Aorta (tissue), 5 donors: Measurements from ENCODE around the gene RTN4RL1. TPM values are rescaled to one million over a fixed set of nuclear protein-coding genes. Genes with fewer than 3 reads are reported as not detected.

Experiments
- ATAC-seq: fragments of 200-7000 bp; cut with Tn5 transposase; one replicate; pipeline ENCODE4 v1.9.1; 2022; ENCODE audit warnings: moderate library complexity; ENCODE audit not compliant: low FRiP score
- DNase-seq, 2 donors: peaks; one replicate each; pipeline ENCODE4 v3.0.0-alpha.2; 2020
- H3K27ac ChIP-seq, 2 donors: one replicate each; pipeline ENCODE4 v1.5.1; 2013; ENCODE audit warnings: low read length in 2 of 2, mild to moderate bottlenecking in 2 of 2, moderate library complexity in 2 of 2, control low read depth in 1 of 2, inconsistent platforms in 1 of 2, low read depth in 1 of 2
- H3K27me3 ChIP-seq, 2 donors: one replicate each; pipeline ENCODE4 v1.6.1; 2013; ENCODE audit warnings: control low read depth in 1 of 2, low read length in 1 of 2, mild to moderate bottlenecking in 1 of 2, moderate library complexity in 1 of 2; ENCODE audit not compliant: insufficient read depth in 2 of 2, control insufficient read depth in 1 of 2
- H3K36me3 ChIP-seq, 2 donors: one replicate each; pipeline ENCODE4 v1.6.1; 2013; ENCODE audit warnings: control low read depth in 1 of 2, low read length in 1 of 2, mild to moderate bottlenecking in 1 of 2; ENCODE audit not compliant: insufficient read depth in 2 of 2, control insufficient read depth in 1 of 2
- H3K4me1 ChIP-seq, 2 donors: one replicate each; pipeline ENCODE4 v1.6.1; 2013; ENCODE audit warnings: low read length in 2 of 2, control low read depth in 1 of 2, mild to moderate bottlenecking in 1 of 2, moderate library complexity in 1 of 2; ENCODE audit not compliant: insufficient read depth in 2 of 2, control insufficient read depth in 1 of 2
- H3K4me3 ChIP-seq, 2 donors: one replicate each; pipeline ENCODE4 v1.5.1; 2013; ENCODE audit warnings: low read length in 2 of 2, control low read depth in 1 of 2, mild to moderate bottlenecking in 1 of 2
- H3K9me3 ChIP-seq: one replicate; pipeline ENCODE4 v1.6.1; 2013; ENCODE audit warnings: mild to moderate bottlenecking, low read length; ENCODE audit not compliant: control insufficient read depth
- WGBS, 2 donors: extraction: QIAGEN DNeasy Blood & Tissue Kit; methylation state at CpG; one replicate each; pipeline ENCODE4 v1.1.7; 2013; 5-methylcytosine and 5-hydroxymethylcytosine counted together
- intact Hi-C, 2 donors: fragments of 100-400 bp; cut with DNase I; formaldehyde crosslinking; loops; one replicate each; pipeline versions ENCODE4 v1.14.2 to v1.15.0; 2022
- polyA plus RNA-seq, 2 donors: library from polyadenylated mRNA; stranded (reverse); fragments of 200-250 nt; gene quantifications; one replicate each; pipeline ENCODE4 v1.2.3, GENCODE V29; 2013
- total RNA-seq, 2 donors: library from RNA; stranded (reverse); fragmentation: NEBNext Ultra II Directional; extraction: Animal tissue kit (Norgen Biotek cat#: 25700); gene quantifications; one replicate each; pipeline ENCODE4 v1.2.1, GENCODE V29; 2021
- donor health status: healthy with polysubstance abuse.
- donor health status: Bipolar disorder and iron deficiency.
- donor health status: DM: no; HTN: no; CAD: no.
- donor health status: DM: no; HTN: no; CAD: no.
- donor health status: DM: yes; HTN: yes; CAD: no.

RTN4RL1 gene
- total and polyA plus RNA-seq, 4 donors = 0.25 to 5.2 (median 2.2) TPM

DNA sequence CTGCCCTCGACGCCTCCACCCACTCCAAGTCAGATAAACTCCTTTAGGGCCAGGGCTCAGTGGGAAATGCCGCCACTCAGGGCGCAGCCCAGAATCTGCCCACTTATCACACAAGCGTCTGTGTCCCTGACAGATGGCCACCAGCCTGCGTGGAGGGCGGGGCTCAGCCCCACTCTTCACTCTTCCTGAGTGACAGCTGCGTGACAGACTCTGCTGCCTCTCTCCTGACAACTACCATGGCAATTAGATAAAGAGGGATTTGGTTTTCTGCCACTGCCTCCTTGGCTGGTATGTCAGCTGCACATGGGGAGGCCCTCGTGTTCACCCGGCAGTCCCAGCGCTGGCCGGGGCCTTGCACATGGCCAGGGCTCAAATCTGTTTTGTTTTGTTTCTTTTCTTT, 96.2 kb downstream of the RTN4RL1 start:
- Histone ChIP-seq H3K4me3 (no peak overlapping the region), H3K27me3 (no peaks in the 10 kb centered on the region), H3K36me3 (no peaks in the 10 kb centered on the region), H3K9me3 (no peaks in the 10 kb centered on the region), H3K27ac (no peak overlapping the region), H3K4me1 (no peaks in the 10 kb centered on the region)
- no peak for ATAC-seq
- DNase-seq = no peak
- intact Hi-C loops = no loop called here
- WGBS, 2 donors = 56 to 57% methylated on average over 12 of the region's 12 CpGs

DNA sequence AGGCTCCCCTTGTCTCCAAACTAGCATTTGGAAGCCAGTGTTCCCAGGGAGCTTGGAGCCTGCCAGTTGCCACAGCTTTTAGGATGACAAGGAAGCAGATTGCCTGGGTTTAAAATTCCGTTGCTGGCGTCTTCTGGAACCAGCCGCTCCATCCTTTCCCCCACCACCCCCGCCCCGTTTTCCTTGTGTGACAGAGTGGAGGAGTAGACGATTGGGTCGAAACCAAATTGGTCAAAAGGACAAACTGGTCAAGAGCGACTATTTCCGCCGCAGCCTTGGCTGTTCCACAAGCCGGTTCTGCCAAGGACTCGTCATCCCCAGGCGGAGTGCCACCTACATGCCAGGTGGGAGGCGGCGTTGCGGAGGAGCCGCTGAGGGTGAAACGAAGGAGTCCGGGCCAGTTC, 104.2 kb downstream of the RTN4RL1 start:
- H3K36me3 ChIP-seq = no peaks in the 10 kb centered on the region
- H3K9me3 ChIP-seq = no peaks in the 10 kb centered on the region
- intact Hi-C loops = no loop called here
- H3K27me3 ChIP-seq = no peaks in the 10 kb centered on the region
- no peaks in the 10 kb centered on the region for H3K4me1 ChIP-seq
- no peak overlapping the region for H3K27ac ChIP-seq
- 84 to 89% methylated on average over 19 of the region's 19 CpGs for WGBS, 2 donors
- no peak for DNase-seq
- no peak for ATAC-seq
- H3K4me3 ChIP-seq = no peak overlapping the region

DNA sequence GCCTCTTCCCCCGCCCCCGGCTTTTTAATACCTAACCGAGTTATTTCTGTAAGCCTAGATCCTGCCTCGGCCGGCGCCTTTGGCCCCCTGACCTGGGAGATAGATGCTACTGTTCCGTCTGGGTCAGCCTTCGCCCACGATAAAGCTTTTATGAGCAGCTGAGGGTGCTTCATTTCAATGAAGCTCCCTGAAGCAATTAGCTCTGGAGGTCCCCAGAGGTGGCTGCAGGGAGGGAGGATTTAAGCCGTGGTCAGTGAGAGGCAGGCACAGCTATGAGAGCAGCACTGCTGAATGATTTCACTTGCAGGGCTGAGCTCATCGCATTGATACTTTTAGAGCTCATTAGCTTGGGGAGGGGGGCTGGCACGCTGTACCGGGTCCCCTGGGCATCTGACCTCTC, 105.9 kb downstream of the RTN4RL1 start:
- Histone ChIP-seq H3K36me3 (no peaks in the 10 kb centered on the region), H3K4me3 (no peak overlapping the region), H3K9me3 (no peaks in the 10 kb centered on the region), H3K27ac (no peak overlapping the region), H3K27me3 (no peaks in the 10 kb centered on the region), H3K4me1 (no peaks in the 10 kb centered on the region)
- DNase-seq (no peak), ATAC-seq (no peak)
- 76 to 77% methylated on average over 13 of the region's 13 CpGs for WGBS, 2 donors
- intact Hi-C loops = no loop called here

DNA sequence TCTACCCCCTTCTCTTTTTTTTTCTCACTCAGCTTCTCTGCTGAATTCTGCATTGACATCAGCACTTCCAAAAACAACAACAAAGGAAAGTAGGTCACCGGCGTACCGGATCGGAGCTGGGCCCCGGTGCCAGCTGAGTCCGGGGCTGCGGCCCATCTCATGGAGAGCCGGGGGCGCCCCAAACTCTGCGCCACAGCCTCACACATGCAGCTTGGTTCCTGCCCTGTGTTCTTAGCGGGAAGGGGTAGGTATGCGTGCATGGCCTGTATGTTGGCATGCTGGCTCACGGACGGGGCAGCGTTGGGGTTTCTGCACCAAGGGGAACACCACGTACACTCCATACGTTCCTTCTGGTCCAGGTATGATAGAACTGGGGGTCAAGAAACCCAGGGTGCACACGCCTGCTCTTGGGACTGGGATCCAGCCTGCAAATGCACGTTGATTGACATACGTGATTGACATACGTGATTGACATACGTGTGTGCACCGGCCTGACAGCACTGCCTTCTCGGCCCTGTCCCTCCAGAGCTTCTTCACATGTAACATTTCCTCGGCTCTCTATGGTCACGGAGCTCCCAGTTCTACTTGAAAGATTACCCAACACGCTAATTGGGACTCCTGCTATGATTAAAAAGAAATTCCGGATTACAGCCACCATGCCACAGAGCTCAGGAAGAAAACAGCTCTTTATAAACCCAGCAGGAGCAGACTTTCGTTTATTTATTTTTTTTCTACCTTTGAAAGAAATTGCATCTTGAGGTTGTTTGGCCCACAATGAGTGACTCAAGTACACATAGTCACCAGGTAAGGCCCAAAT, 106.6 kb downstream of the RTN4RL1 start:
- 75 to 78% methylated on average over 29 of the region's 29 CpGs for WGBS, 2 donors

DNA sequence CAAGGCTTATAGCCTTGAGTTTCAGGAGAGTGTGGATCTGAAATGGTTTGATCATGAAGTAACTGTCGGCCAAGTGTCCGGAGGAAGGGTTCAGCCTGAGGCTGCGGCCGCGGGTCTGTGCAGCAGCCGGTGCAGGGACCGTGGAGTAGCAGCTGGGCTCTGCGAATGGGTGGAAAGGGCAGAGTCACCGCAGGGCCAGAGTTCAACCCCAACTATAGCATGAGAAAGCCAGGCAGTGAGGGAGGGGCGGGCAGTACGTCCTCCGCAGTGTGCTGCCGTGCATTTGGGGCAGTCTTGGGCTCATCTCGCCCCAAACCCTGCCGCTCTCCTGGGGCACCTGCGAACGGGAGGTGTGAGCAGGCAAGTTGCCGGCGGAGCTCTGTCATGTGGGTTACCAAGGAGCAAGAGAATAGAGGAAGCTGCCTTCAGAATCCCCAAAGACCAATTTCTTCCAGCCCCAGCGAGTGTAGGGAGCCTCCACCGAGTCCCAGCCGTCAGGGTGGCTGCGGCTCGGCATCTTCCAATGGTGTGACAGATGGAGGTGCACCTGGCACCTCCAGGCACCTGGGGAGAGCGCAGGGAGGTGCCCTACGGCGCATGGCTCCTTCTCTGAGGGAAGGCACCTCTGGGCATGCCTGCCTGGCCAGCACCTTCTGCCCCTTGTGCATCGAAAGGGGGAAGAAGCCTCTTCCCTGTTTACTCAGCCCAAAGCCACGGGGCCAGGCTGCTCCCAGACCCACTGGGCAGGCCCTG, 108.0 kb downstream of the RTN4RL1 start:
- no peaks in the 10 kb centered on the region for H3K27me3 ChIP-seq
- peak in 1 of 2 donors; percentile 37 for DNase-seq
- no peak overlapping the region for H3K27ac ChIP-seq
- no peaks in the 10 kb centered on the region for H3K36me3 ChIP-seq
- WGBS, 2 donors = 75 to 77% methylated on average over 29 of the region's 29 CpGs
- no peaks in the 10 kb centered on the region for H3K4me1 ChIP-seq
- intact Hi-C loops = no loop called here
- no peak for ATAC-seq
- no peak overlapping the region for H3K4me3 ChIP-seq
- no peaks in the 10 kb centered on the region for H3K9me3 ChIP-seq

More for the DNA sequence above, 106.6 kb downstream of the RTN4RL1 start:
- intact Hi-C loops = no loop called here
- Histone ChIP-seq H3K27me3 (no peaks in the 10 kb centered on the region), H3K4me3 (no peak overlapping the region), H3K36me3 (no peaks in the 10 kb centered on the region), H3K4me1 (no peaks in the 10 kb centered on the region), H3K9me3 (no peaks in the 10 kb centered on the region), H3K27ac (no peak overlapping the region)
- ATAC-seq (no peak), DNase-seq (no peak)

DNA sequence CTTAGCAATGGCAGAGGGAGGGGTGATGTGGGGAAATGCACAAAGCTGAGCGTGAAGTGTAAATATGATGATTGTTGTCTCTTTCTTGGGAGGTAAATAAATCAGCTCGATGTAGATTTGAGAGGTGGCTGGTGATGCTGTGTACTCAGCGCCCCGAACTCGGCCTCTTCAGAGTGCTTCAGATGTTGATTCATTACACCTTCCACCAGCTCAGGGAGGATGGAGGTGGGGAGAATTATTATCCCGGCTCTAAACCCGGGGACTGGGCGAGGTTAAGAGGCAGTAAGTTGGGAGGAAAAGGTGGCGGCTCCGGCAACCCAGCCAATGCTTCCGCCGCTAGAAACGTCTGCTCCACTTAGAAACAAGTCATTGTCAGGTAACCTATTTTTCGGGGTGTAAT, 108.8 kb downstream of the RTN4RL1 start:
- H3K27ac ChIP-seq = no peak overlapping the region
- no peak overlapping the region for H3K4me3 ChIP-seq
- intact Hi-C loops = no loop called here
- no peaks in the 10 kb centered on the region for H3K27me3 ChIP-seq
- no peaks in the 10 kb centered on the region for H3K36me3 ChIP-seq
- H3K4me1 ChIP-seq = no peaks in the 10 kb centered on the region
- DNase-seq (peak in 1 of 2 donors; percentile 12), ATAC-seq (no peak)
- 64 to 69% methylated on average over 14 of the region's 14 CpGs for WGBS, 2 donors
- H3K9me3 ChIP-seq = no peaks in the 10 kb centered on the region

DNA sequence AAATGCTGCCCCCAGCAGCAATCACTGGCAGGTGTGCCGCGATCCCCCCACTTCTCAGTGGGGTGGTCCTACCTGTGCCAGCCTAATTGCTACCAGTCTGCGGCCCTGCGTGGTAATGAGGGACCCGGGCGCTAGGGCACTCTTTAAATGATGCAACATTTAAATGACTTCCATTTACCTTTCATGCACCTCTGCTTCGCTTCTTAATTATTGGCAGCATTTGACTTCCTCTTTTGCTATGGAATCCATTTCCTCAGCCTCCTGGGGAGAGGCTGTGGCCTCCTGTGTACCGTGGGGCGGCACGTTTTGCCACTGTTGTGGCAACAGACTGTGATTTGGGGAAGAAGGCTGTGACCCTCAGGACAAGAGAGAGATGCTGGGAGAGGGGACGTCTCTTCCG, 109.2 kb downstream of the RTN4RL1 start:
- intact Hi-C loops = no loop called here
- no peaks in the 10 kb centered on the region for H3K36me3 ChIP-seq
- no peaks in the 10 kb centered on the region for H3K9me3 ChIP-seq
- H3K4me1 ChIP-seq = no peaks in the 10 kb centered on the region
- no peak overlapping the region for H3K4me3 ChIP-seq
- DNase-seq = peak in 1 of 2 donors; percentile 7
- no peaks in the 10 kb centered on the region for H3K27me3 ChIP-seq
- no peak overlapping the region for H3K27ac ChIP-seq
- WGBS, 2 donors = 82 to 84% methylated on average over 12 of the region's 12 CpGs
- no peak for ATAC-seq

DNA sequence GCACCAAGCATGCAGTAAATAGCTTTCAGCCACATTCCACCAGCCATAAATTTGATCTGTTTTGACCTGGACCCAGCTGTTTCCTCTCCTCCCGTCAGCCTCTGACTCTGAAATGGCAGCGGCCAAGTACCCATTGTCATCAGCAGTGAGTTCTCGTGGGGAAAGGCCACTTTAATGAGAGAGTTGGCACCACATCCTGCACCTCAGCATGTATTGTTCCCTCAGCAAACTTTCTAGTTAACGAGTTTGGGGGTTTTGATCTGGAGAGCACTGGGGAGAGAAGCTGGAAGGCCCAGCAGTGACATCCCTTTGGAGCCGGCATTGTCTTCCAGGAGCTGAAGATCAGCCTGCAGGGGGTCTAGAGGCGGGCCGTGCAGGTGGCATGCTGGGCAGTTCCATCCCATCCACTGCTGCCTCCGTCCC, 110.5 kb downstream of the RTN4RL1 start:
- intact Hi-C loops = no loop called here
- ATAC-seq (no peak), DNase-seq (peak in 1 of 2 donors; percentile 20)
- Histone ChIP-seq H3K36me3 (no peaks in the 10 kb centered on the region), H3K27ac (no peak overlapping the region), H3K4me3 (no peak overlapping the region), H3K4me1 (no peaks in the 10 kb centered on the region), H3K27me3 (no peaks in the 10 kb centered on the region), H3K9me3 (no peaks in the 10 kb centered on the region)
- WGBS, 2 donors = 40 to 47% methylated on average over 8 of the region's 8 CpGs

DNA sequence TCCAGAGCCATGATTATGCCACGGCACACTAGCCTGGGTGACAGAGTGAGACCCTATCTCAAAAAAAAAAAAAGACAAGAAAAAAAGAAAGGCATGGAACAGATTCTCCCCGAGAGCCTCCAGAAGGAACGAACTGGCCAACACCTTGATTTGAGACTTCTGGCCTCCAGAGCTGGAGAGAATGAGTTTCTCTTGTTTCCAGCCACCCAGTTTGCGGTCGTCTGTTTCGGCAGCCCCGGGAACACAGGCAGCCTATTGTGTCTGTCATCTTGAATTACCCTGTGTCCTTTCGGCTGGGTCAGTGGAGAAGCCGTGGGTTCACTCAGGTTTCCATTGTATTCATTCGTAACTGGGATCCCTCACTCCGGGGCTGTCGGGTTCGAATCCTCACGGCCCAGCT, 111.4 kb downstream of the RTN4RL1 start:
- H3K4me3 ChIP-seq = no peak overlapping the region
- H3K4me1 ChIP-seq = no peaks in the 10 kb centered on the region
- 79 to 85% methylated on average over 14 of the region's 14 CpGs for WGBS, 2 donors
- no peak for ATAC-seq
- DNase-seq = peak in 1 of 2 donors; percentile 20
- intact Hi-C loops = no loop called here
- H3K9me3 ChIP-seq = no peaks in the 10 kb centered on the region
- H3K27ac ChIP-seq = no peak overlapping the region
- no peaks in the 10 kb centered on the region for H3K27me3 ChIP-seq
- H3K36me3 ChIP-seq = no peaks in the 10 kb centered on the region
